K562 (cell line): ENCODE results near the gene GLCCI1. TPM values are rescaled to one million over a fixed set of nuclear protein-coding genes. Genes with fewer than 3 reads are reported as not detected.

ENCODE experiments used
- CAMTA2 ChIP-seq: fragments of 250-450 bp; sonication (Bioruptor Pico); conservative IDR thresholded peaks from 2 replicates; pipeline ENCODE4 v1.5.1; 2022
- CBFA2T3 ChIP-seq: fragments of 450-650 bp; IDR thresholded peaks from 2 replicates; pipeline ENCODE4 v1.6.1; 2017
- EP300 ChIP-seq: IDR thresholded peaks from 2 replicates; pipeline ENCODE4 v1.6.1; 2012; ENCODE audit warnings: low read length, improper control_type of control experiment
- FOXJ3 ChIP-seq: sonication (generic); formaldehyde crosslinking; IDR thresholded peaks from 2 replicates; pipeline ENCODE4 v1.4.0; 2020; ENCODE audit warnings: mild to moderate bottlenecking, missing genetic modification reagents
- ILF3 ChIP-seq: fragments of 450-650 bp; IDR thresholded peaks from 2 replicates; pipeline ENCODE4 v1.6.1; 2018; ENCODE audit warnings: antibody characterized with exemption, mild to moderate bottlenecking, moderate library complexity, borderline replicate concordance
- TBL1XR1 ChIP-seq, 2 experiments: IDR thresholded peaks; 2 replicates each; pipeline ENCODE4 v1.6.1; 2012; ENCODE audit warnings: improper control_type of control experiment in 2 of 2, low read length in 2 of 2, mild to moderate bottlenecking in 1 of 2
- TEAD4 ChIP-seq, 2 experiments: sonication (generic) in 1 of 2; formaldehyde crosslinking in 1 of 2; IDR thresholded peaks; 2 replicates each; pipeline versions ENCODE4 v1.6.1 to v1.8.0; 2012 to 2022; ENCODE audit warnings: borderline replicate concordance in 1 of 2, inconsistent platforms in 1 of 2, low read length in 1 of 2, mild to moderate bottlenecking in 1 of 2, missing genetic modification reagents in 1 of 2
- ZNF75A ChIP-seq: fragments of 450-650 bp; formaldehyde crosslinking; IDR thresholded peaks from 2 replicates; pipeline ENCODE4 v1.4.0; 2020; ENCODE audit warnings: mild to moderate bottlenecking
- polyA plus RNA-seq, 8 experiments: library from polyadenylated mRNA; depleted of rRNA in 4 of 8; stranded (reverse) in 5 of 8; unstranded in 3 of 8; fragments of >200 nt; fragmentation: Nextera tagmentation in 2 of 8; fragmentation: Illumina TruSeq in 1 of 8; extraction: Ambion mirVana in 2 of 8; extraction: Trizol in 1 of 8; gene quantifications; 2 replicates each; pipeline versions ENCODE4 v1.2.1 to v1.2.3, GENCODE V29; 2011 to 2014; ENCODE audit warnings: inconsistent platforms in 1 of 8, missing spikeins in 1 of 8
- total RNA-seq, 7 experiments: library from RNA; depleted of rRNA in 6 of 7; stranded (reverse); fragments of >200 nt in 6 of 7; fragmentation: Illumina TruSeq in 2 of 7; extraction: Trizol in 2 of 7; gene quantifications; 2 replicates each; pipeline versions ENCODE4 v1.2.1 to v1.2.3, GENCODE V29; 2011 to 2021; ENCODE audit warnings: low replicate concordance in 1 of 7
- TF ChIP-seq, protein P1 (sequence below): fragments of 250-450 bp; sonication (Bioruptor Pico); IDR thresholded peaks from 2 replicates; pipeline ENCODE4 v1.4.0; 2020
- TF ChIP-seq, protein P2 (sequence below): fragments of 450-650 bp; IDR thresholded peaks from 2 replicates; pipeline ENCODE4 v1.6.1; 2016; ENCODE audit warnings: borderline replicate concordance
- TF ChIP-seq, protein P3 (sequence below): fragments of 450-650 bp; IDR thresholded peaks from 2 replicates; pipeline ENCODE4 v1.6.1; 2016
- TF ChIP-seq, protein P4 (sequence below): fragments of 450-650 bp; IDR thresholded peaks from 2 replicates; pipeline ENCODE4 v1.7.1; 2018; ENCODE audit warnings: mild to moderate bottlenecking, low read depth; ENCODE audit not compliant: partially characterized antibody
- TF ChIP-seq, protein P5 (sequence below), 2 experiments: IDR thresholded peaks; 2 replicates each; pipeline ENCODE4 v1.6.1; 2011; ENCODE audit warnings: borderline replicate concordance in 1 of 2, control low read depth in 1 of 2, low read depth in 1 of 2, low read length in 1 of 2, mild to moderate bottlenecking in 1 of 2, mixed read lengths in 1 of 2, moderate library complexity in 1 of 2; ENCODE audit not compliant: insufficient read depth in 1 of 2, insufficient read length in 1 of 2, poor library complexity in 1 of 2, severe bottlenecking in 1 of 2; ENCODE audit errors: extremely low read depth in 1 of 2

The GLCCI1 gene
- total and polyA plus RNA-seq, 9 of the 15 experiments (the other 6 are each of a cell fraction or from before 2014, with no cell fraction given) = 2.7 to 11.9 (median 7.2) TPM

DNA sequence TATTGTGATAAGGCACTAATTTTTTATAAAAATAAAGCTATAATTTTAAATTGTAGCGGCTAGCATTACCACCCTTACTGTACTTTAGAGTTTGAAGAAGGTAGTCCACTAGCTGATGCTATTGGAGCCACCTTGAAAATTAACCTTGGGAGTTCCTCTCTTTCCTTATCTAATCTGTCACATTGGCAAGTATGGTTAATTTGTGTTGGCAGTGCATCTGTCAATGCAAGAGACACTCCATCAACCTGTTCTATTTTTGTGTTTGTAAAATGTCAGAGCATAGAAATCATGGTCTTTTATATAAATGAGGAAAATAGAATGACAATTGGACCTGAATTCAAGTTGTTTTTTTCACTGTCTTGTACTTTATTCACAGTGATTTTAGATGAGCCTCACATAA lies 20.5 kb downstream of the GLCCI1 start (continued):
- TF ChIP-seq, protein P1, sequence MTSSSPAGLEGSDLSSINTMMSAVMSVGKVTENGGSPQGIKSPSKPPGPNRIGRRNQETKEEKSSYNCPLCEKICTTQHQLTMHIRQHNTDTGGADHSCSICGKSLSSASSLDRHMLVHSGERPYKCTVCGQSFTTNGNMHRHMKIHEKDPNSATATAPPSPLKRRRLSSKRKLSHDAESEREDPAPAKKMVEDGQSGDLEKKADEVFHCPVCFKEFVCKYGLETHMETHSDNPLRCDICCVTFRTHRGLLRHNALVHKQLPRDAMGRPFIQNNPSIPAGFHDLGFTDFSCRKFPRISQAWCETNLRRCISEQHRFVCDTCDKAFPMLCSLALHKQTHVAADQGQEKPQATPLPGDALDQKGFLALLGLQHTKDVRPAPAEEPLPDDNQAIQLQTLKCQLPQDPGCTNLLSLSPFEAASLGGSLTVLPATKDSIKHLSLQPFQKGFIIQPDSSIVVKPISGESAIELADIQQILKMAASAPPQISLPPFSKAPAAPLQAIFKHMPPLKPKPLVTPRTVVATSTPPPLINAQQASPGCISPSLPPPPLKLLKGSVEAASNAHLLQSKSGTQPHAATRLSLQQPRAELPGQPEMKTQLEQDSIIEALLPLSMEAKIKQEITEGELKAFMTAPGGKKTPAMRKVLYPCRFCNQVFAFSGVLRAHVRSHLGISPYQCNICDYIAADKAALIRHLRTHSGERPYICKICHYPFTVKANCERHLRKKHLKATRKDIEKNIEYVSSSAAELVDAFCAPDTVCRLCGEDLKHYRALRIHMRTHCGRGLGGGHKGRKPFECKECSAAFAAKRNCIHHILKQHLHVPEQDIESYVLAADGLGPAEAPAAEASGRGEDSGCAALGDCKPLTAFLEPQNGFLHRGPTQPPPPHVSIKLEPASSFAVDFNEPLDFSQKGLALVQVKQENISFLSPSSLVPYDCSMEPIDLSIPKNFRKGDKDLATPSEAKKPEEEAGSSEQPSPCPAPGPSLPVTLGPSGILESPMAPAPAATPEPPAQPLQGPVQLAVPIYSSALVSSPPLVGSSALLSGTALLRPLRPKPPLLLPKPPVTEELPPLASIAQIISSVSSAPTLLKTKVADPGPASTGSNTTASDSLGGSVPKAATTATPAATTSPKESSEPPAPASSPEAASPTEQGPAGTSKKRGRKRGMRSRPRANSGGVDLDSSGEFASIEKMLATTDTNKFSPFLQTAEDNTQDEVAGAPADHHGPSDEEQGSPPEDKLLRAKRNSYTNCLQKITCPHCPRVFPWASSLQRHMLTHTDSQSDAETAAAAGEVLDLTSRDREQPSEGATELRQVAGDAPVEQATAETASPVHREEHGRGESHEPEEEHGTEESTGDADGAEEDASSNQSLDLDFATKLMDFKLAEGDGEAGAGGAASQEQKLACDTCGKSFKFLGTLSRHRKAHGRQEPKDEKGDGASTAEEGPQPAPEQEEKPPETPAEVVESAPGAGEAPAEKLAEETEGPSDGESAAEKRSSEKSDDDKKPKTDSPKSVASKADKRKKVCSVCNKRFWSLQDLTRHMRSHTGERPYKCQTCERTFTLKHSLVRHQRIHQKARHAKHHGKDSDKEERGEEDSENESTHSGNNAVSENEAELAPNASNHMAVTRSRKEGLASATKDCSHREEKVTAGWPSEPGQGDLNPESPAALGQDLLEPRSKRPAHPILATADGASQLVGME (CRISPR knock-in tag) = no peak
- TF ChIP-seq TBL1XR1 (IDR thresholded peaks at IDR 0.05; ENCODE audit: low read length in 2 of 2) = no peak
- TF ChIP-seq, protein P2, sequence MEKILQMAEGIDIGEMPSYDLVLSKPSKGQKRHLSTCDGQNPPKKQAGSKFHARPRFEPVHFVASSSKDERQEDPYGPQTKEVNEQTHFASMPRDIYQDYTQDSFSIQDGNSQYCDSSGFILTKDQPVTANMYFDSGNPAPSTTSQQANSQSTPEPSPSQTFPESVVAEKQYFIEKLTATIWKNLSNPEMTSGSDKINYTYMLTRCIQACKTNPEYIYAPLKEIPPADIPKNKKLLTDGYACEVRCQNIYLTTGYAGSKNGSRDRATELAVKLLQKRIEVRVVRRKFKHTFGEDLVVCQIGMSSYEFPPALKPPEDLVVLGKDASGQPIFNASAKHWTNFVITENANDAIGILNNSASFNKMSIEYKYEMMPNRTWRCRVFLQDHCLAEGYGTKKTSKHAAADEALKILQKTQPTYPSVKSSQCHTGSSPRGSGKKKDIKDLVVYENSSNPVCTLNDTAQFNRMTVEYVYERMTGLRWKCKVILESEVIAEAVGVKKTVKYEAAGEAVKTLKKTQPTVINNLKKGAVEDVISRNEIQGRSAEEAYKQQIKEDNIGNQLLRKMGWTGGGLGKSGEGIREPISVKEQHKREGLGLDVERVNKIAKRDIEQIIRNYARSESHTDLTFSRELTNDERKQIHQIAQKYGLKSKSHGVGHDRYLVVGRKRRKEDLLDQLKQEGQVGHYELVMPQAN = no peak
- TF ChIP-seq ZNF75A (CRISPR knock-in tag) = no peak
- no peak for TF ChIP-seq ILF3
- peak; percentile 52; the same call in 1 of the 2 replicates for TF ChIP-seq EP300
- peak; percentile 72 for TF ChIP-seq CBFA2T3
- TF ChIP-seq, protein P3, sequence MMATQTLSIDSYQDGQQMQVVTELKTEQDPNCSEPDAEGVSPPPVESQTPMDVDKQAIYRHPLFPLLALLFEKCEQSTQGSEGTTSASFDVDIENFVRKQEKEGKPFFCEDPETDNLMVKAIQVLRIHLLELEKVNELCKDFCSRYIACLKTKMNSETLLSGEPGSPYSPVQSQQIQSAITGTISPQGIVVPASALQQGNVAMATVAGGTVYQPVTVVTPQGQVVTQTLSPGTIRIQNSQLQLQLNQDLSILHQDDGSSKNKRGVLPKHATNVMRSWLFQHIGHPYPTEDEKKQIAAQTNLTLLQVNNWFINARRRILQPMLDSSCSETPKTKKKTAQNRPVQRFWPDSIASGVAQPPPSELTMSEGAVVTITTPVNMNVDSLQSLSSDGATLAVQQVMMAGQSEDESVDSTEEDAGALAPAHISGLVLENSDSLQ = peak; percentile 64; the same call in 1 of the 2 replicates
- TF ChIP-seq, protein P4, sequence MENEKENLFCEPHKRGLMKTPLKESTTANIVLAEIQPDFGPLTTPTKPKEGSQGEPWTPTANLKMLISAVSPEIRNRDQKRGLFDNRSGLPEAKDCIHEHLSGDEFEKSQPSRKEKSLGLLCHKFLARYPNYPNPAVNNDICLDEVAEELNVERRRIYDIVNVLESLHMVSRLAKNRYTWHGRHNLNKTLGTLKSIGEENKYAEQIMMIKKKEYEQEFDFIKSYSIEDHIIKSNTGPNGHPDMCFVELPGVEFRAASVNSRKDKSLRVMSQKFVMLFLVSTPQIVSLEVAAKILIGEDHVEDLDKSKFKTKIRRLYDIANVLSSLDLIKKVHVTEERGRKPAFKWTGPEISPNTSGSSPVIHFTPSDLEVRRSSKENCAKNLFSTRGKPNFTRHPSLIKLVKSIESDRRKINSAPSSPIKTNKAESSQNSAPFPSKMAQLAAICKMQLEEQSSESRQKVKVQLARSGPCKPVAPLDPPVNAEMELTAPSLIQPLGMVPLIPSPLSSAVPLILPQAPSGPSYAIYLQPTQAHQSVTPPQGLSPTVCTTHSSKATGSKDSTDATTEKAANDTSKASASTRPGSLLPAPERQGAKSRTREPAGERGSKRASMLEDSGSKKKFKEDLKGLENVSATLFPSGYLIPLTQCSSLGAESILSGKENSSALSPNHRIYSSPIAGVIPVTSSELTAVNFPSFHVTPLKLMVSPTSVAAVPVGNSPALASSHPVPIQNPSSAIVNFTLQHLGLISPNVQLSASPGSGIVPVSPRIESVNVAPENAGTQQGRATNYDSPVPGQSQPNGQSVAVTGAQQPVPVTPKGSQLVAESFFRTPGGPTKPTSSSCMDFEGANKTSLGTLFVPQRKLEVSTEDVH = no peak
- peak; percentile 78 for TF ChIP-seq TEAD4 (IDR thresholded peaks at IDR 0.05; ENCODE audit: low read length)
- no peak for TF ChIP-seq TEAD4 (CRISPR knock-in tag; IDR thresholded peaks at IDR 0.05; ENCODE audit: borderline replicate concordance)
- TF ChIP-seq CAMTA2 (CRISPR knock-in tag) = no peak
- TF ChIP-seq, protein P5, sequence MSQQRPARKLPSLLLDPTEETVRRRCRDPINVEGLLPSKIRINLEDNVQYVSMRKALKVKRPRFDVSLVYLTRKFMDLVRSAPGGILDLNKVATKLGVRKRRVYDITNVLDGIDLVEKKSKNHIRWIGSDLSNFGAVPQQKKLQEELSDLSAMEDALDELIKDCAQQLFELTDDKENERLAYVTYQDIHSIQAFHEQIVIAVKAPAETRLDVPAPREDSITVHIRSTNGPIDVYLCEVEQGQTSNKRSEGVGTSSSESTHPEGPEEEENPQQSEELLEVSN (IDR thresholded peaks at IDR 0.05; ENCODE audit: borderline replicate concordance in 1 of 2, extremely low read depth in 1 of 2, insufficient read depth in 1 of 2, insufficient read length in 1 of 2, low read depth in 1 of 2, low read length in 1 of 2, poor library complexity in 1 of 2, severe bottlenecking in 1 of 2) = no peak
- TF ChIP-seq FOXJ3 = no peak
